Transverse colon (tissue), 4 donors: ENCODE data around the gene HOXA2. TPM values are rescaled to one million over a fixed set of nuclear protein-coding genes. Genes with fewer than 3 reads are reported as not detected.
A peak's percentile ranks its signal among the peaks of the same experiment; 100 is the strongest.

ENCODE experiments used
- DNase-seq: peaks from one replicate; pipeline ENCODE4 v3.0.0-alpha.2; 2019
- H3K27ac ChIP-seq, 4 donors: fragments of 200-600 bp; sonication (generic); 2 replicates each; pipeline ENCODE4 v1.5.1; 2016 to 2018; ENCODE audit warnings: inconsistent platforms in 4 of 4
- H3K27me3 ChIP-seq: fragments of 200-600 bp; sonication (generic); 2 replicates; pipeline ENCODE4 v1.5.1; 2017; ENCODE audit warnings: inconsistent platforms
- H3K36me3 ChIP-seq, 4 donors: fragments of 200-600 bp; sonication (generic); 2 replicates each; pipeline ENCODE4 v1.5.1; 2017 to 2019; ENCODE audit warnings: inconsistent platforms in 4 of 4
- H3K4me1 ChIP-seq, 4 donors: fragments of 200-600 bp; sonication (generic); 2 replicates each; pipeline ENCODE4 v1.5.1; 2017 to 2020; ENCODE audit warnings: inconsistent platforms in 4 of 4
- H3K4me3 ChIP-seq, 4 donors: fragments of 200-600 bp; sonication (generic); 1 replicate in 1 of 4; 2 replicates in 3 of 4; pipeline versions ENCODE4 v1.5.1 to v1.6.1; 2017 to 2019; ENCODE audit warnings: inconsistent platforms in 4 of 4
- H3K9me3 ChIP-seq, 2 donors: fragments of 200-600 bp; sonication (generic); 2 replicates each; pipeline ENCODE4 v1.5.1; 2017 to 2019; ENCODE audit warnings: inconsistent platforms in 2 of 2
- EP300 ChIP-seq: sonication (generic); formaldehyde crosslinking; IDR thresholded peaks from one replicate; pipeline ENCODE4 v1.6.1; 2017; ENCODE audit warnings: antibody characterized with exemption, low read depth
- POLR2A ChIP-seq: fragments of 450-650 bp; IDR thresholded peaks from one replicate; pipeline ENCODE4 v1.6.1; 2016; ENCODE audit warnings: antibody characterized with exemption, mild to moderate bottlenecking, moderate library complexity
- POLR2AphosphoS5 ChIP-seq, 3 donors: sonication (generic); formaldehyde crosslinking; IDR thresholded peaks; one replicate each; pipeline ENCODE4 v1.6.1; 2016; ENCODE audit warnings: antibody characterized with exemption in 3 of 3
- WGBS, 2 donors: methylation state at CpG; one replicate each; pipeline ENCODE4 v1.1.5; 2018; ENCODE audit warnings: low coverage in 1 of 2; 5-methylcytosine and 5-hydroxymethylcytosine counted together
- in situ Hi-C, 4 donors: fragments of 200-750 bp; cut with MboI; loops; one replicate each; pipeline versions ENCODE4 v1.15.0 to v1.15.1; 2017; ENCODE audit warnings: low sequenced_read_pairs in 3 of 4, low pct_ligation_motif_present in 1 of 4, low pct_unique_long_range_greater_than_20kb in 1 of 4
- intact Hi-C: fragments of 100-400 bp; cut with DNase I; formaldehyde crosslinking; loops from one replicate; pipeline ENCODE4 v1.15.1; 2023; ENCODE audit warnings: low total_unique reads
- total RNA-seq, 4 donors: library from RNA; depleted of rRNA; stranded (reverse); fragments of >200 nt; gene quantifications; one replicate each; pipeline ENCODE4 v1.1.0, GENCODE V29; 2016
- TF ChIP-seq, protein P1 (sequence below), 5 experiments: fragments of 200-600 bp in 3 of 5; fragments of 450-650 bp in 2 of 5; sonication (generic) in 3 of 5; IDR thresholded peaks; 1 replicate in 2 of 5; 2 replicates in 3 of 5; pipeline ENCODE4 v1.5.1; 2016 to 2017; ENCODE audit warnings: antibody characterized with exemption in 5 of 5, inconsistent platforms in 3 of 5, mild to moderate bottlenecking in 2 of 5, moderate library complexity in 1 of 5

Gene HOXA2
- total RNA-seq, result 10 to 100 TPM in 1 of 4 donors, 1 to 10 TPM in 3; 2.7 to 16.1 (median 5.2) TPM

GRCh38 chr7:27102581-27103442 is at the start of gene HOXA2:
TSS of gene HOXA2 (minus strand) at chr7:27102683. CDS start at chr7:27102500, 183 bp downstream.
- Histone ChIP-seq H3K27me3 (no peaks in the 10 kb centered on the region), H3K4me1 (peaks cover 10 to 86% (median 38%) of the 10 kb centered on the region in 4 donors), H3K36me3 (no peaks in the 10 kb centered on the region), H3K27ac (peak within 1 kb of the TSS; percentile 90 to 96 (median 92)), H3K9me3 (no peaks in the 10 kb centered on the region), H3K4me3 (peak within 1 kb of the TSS; percentile 12 to 49 (median 38))
- intact Hi-C loops (no loop called here), in situ Hi-C loops (no loop called here)
- WGBS, 2 donors, result 22 to 35% methylated on average over 6 to 29 of the region's 29 CpGs
- peak; percentile 56 for DNase-seq
- TF ChIP-seq POLR2A (peak; percentile 46), POLR2AphosphoS5 (IDR thresholded peaks at IDR 0.05) (peak; percentile 8 to 33 (median 15)), EP300 (no peak)
- TF ChIP-seq, protein P1, sequence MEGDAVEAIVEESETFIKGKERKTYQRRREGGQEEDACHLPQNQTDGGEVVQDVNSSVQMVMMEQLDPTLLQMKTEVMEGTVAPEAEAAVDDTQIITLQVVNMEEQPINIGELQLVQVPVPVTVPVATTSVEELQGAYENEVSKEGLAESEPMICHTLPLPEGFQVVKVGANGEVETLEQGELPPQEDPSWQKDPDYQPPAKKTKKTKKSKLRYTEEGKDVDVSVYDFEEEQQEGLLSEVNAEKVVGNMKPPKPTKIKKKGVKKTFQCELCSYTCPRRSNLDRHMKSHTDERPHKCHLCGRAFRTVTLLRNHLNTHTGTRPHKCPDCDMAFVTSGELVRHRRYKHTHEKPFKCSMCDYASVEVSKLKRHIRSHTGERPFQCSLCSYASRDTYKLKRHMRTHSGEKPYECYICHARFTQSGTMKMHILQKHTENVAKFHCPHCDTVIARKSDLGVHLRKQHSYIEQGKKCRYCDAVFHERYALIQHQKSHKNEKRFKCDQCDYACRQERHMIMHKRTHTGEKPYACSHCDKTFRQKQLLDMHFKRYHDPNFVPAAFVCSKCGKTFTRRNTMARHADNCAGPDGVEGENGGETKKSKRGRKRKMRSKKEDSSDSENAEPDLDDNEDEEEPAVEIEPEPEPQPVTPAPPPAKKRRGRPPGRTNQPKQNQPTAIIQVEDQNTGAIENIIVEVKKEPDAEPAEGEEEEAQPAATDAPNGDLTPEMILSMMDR (IDR thresholded peaks at IDR 0.05), result no peak

GRCh38 chr7:27151341-27151930 is 49.0 kb upstream of the HOXA2 start:
- Histone ChIP-seq H3K4me3 (peak overlapping the region; percentile 71 to 81 (median 76)), H3K4me1 (peaks cover 21 to 81% (median 61%) of the 10 kb centered on the region in 4 donors), H3K9me3 (no peaks in the 10 kb centered on the region), H3K27me3 (peaks cover 64% of the 10 kb centered on the region), H3K36me3 (no peaks in the 10 kb centered on the region), H3K27ac (peak overlapping the region; percentile 95 to 99 (median 98))
- WGBS, 2 donors, result 0% methylated on average over 7 to 27 of the region's 27 CpGs
- TF ChIP-seq EP300, result no peak
- TF ChIP-seq, protein P1 (IDR thresholded peaks at IDR 0.05), result no peak
- no peak for TF ChIP-seq POLR2A
- no peak for TF ChIP-seq POLR2AphosphoS5 (IDR thresholded peaks at IDR 0.05)
- in situ Hi-C loops (loop anchor here in 3 of 4 donors (10.0 to 25.0 kb wide), 4 partner anchors 787 to 1289 kb away; no protein-coding TSS in a partner anchor), intact Hi-C loops (no loop called here)
- DNase-seq, result no peak

DNA sequence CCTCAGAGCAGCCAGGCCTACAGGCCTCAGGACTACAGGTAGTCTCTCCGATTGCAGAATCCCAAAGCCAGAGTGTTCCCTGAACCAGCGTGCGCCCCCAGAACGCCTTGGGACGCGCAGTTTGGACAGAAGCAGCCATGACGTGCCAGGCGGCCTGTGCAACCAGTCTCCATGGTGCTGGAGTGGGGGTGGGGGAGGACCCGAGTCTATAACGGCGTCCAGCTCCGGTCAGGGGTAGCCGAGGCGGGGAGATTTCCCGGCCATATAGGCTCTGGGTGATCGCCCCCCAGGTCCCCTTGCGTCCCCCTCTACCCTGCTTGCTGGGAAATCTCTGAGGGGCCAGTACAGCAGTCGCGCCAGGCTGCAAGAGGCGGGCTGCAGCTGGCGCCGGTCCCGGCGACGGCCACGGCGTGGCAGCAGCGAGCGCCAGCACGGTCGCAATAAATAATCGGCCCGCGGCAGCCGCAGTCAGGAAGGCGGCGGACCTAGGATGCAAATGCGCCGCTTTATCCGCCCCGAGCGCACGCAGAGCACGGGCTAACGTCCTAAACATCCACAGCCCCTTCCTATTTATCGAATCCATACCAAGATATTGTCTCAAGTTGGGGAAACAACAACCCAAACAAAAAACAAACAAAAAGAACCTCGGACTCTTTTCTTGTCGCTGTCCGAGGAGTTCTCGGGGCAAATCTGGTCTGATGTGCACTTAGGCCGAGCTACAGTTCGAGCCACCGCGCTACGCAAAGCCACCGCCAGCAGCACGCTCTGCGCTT is 48.3 kb upstream of the HOXA2 start:
- Histone ChIP-seq H3K4me1 (peaks cover 21 to 85% (median 64%) of the 10 kb centered on the region in 4 donors), H3K4me3 (peak overlapping the region; percentile 71 to 81 (median 76)), H3K27ac (peak overlapping the region; percentile 95 to 99 (median 98)), H3K27me3 (peaks cover 58% of the 10 kb centered on the region), H3K9me3 (no peaks in the 10 kb centered on the region), H3K36me3 (no peaks in the 10 kb centered on the region)
- peak; percentile 86 for DNase-seq
- peak; percentile 96 to 98 (median 98) for TF ChIP-seq POLR2AphosphoS5 (IDR thresholded peaks at IDR 0.05)
- TF ChIP-seq, protein P1 (IDR thresholded peaks at IDR 0.05), result peak; percentile 86 to 97 (median 93)
- peak; percentile 96 for TF ChIP-seq POLR2A
- TF ChIP-seq EP300, result no peak
- in situ Hi-C loops (loop anchor here in 3 of 4 donors (10.0 to 25.0 kb wide), 4 partner anchors 786 to 1288 kb away; no protein-coding TSS in a partner anchor), intact Hi-C loops (no loop called here)
- 1% methylated on average over 48 of the region's 58 CpGs; no CpG with 5 or more reads in 1 of the 2 donors for WGBS, 2 donors
